ENCODE results near the gene TXN.

TXN gene

DNA sequence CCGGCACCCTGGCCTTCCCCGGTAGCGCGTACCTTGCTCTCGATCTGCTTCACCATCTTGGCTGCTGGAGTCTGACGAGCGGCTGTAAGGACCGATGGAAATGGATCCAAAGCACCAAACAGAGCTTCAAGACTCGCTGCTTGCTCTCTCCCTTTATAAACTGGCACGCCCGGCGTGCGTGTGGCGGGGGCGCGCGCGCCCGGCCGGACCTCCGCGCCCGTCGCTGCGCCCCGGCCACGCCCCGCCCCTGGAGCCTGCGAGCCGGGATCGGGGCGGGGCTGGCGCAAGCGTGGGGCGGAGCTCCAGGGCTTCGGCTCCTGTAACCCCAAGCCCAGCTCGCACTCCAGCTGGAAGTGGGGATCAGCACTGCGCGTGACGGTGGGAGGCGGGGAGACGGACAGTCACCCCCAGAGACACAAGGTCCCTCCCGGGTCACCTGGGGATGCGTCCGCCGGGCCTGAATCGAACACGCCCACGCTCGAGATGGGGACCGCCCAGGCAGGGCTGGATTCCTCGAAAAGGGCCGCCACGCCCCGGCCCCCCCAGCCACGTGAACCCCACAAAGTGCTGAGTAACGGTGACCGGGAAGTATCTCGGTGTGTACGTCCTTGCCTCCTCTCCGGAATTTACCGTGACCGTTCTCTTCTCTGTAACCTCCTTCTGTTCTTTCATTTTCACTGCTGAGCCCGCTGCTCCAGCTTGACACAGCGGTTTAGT is at the start of gene TXN:
Gene TXN, minus strand, starts transcription at position 128 of the 717 bp plus-strand sequence. Its CDS starts 72 bp downstream, at position 56.
- DNase-seq = peak; percentile 93

GRCh38 chr9:110303133-110303532 is 46.8 kb upstream of the TXN start:
- no peak for DNase-seq

GRCh38 chr9:110298043-110298605 is 41.8 kb upstream of the TXN start:
- DNase-seq = no peak

GRCh38 chr9:110293248-110293647 is 36.9 kb upstream of the TXN start:
- DNase-seq = no peak

DNA sequence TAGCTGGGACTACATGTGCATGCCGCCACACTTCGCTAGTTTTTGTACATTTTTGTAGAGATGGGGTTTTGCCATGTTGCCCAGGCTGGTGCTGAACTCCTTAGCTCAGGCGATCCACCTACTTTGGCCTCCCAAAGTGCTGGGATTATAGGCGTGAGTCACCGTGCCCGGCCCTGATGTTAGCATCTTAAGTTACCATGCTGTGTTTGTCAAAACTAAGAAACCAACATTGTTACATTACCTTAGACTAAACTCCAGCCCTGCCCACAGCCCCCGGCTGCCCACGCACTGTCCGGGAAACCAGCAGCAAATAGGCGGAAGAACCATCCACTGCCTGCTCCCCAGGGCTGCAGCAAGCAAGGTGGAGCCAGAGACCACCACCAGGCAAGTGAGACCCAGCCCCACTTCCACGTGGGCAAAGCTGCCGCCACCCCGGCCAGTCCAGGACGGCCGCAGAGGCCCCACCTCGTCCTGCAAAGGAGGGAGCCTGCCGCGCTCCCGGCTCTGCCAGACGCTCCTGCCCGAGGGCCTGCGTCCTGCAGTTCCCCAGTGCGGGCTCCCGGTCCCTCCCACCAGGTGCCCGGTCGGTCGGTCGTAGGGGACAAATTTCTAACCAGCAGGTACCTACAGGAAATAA is 35.7 kb upstream of the TXN start:
- DNase-seq = no peak

DNA sequence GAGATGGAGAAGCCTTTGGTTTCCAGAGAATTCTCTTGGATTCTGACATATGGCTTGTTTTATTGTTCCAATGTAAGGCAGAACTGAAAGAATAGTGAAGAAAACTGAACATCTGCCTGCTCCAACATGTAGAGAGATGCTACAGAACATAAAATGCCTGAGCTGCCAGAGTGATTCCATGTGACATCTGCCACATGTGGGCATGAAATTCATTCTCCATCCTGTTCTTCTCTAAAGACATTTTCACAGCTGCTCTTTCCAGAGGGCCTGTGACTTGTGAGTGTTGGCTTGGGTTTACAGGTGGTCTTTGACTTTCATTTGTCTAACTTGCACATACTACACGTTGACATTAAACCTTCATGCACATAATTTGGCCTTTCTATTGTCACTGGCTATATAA is 33.7 kb upstream of the TXN start:
- no peak for DNase-seq

DNA sequence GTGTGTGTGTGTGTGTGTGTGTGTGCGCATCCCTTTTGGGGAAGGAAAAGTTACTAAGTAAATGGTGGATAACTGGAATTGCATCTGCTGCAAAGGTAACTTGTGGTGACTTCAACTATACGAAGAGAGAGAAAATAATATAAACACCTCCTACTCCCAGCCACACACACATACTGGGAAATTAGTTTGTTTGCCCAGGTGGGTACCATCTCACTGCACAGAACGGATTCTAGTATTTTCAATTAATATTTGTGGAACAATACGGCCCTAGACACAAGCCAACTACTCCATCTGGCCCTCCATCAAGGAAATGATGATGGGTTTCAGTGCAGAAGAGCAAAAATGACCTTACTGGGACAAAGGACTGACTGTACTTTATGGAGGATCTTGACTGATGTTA is 32.2 kb upstream of the TXN start:
- no peak for DNase-seq

DNA sequence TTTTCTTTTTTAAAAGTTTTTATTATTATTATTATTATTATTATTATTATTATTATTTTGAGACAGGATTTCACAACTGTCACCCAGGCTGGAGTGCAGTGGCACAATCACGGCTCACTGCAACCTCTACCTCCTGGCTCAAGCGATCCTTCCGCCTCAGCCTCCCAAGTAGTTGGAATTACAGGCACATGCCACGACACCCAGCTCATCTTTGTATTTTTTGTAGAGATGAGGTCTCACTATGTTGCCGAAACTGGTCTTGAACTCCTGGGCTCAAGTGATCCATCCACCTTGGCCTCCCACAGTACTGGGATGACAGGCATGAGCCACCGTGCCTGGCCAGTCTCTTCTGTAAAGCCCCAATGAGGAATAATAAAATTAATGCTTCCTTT is 31.0 kb upstream of the TXN start:
- no peak for DNase-seq

- DNase-seq = no peak
Measured at GRCh38 chr9:110284211-110284844, 28.0 kb upstream of the TXN start.

- no peak for DNase-seq
Measured at GRCh38 chr9:110283751-110284150, 27.4 kb upstream of the TXN start.

DNA sequence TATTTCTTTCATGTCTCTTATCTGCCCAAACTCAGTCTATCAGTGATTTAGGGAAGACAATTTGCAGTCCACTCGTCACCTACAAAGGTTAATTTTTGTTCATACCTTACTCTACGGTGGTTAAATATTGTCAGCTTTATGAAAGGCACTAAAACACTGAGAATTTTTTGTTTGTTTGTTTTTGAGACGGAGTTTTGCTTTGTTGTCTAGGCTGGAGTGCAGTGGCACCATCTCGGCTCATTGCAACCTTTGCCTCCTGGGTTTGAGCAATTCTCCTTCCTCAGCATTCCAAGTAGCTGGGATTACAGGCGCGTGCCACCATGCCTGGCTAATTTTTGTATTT is 26.4 kb upstream of the TXN start:
- DNase-seq = no peak

DNA sequence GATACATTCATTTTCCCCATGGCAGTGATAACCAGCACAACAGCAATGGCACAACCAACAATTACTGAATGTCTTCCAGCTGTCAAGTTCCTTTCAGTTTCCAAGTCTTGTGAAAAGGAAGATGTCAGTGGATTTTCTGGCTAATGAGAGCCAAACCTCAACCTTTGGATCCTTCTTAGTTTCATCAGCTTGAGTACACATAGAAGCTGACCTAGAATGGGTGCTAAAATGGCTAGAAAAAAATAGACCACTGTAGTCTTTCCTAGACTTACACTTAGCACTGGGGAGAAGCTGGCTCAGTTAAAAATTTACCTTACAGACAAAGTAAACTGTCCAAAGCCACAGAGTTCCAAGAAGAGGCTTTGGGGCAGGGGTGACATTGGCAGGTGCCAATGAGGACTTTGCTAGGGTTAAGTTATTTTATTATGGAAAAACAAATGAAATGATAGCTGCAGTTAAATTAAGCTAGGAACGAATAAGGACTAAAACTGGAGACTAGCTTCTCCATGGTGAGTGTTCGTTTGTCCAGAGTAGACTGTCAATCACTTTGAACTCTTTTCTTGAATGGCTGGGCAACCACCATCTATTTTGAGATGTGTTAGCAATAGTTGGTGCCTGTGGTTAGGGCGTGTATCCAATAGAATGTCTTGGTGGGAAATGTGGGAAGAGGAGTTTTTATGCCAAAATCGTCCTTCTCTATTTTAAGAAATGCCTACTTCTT is 25.9 kb upstream of the TXN start:
- DNase-seq = no peak

DNA sequence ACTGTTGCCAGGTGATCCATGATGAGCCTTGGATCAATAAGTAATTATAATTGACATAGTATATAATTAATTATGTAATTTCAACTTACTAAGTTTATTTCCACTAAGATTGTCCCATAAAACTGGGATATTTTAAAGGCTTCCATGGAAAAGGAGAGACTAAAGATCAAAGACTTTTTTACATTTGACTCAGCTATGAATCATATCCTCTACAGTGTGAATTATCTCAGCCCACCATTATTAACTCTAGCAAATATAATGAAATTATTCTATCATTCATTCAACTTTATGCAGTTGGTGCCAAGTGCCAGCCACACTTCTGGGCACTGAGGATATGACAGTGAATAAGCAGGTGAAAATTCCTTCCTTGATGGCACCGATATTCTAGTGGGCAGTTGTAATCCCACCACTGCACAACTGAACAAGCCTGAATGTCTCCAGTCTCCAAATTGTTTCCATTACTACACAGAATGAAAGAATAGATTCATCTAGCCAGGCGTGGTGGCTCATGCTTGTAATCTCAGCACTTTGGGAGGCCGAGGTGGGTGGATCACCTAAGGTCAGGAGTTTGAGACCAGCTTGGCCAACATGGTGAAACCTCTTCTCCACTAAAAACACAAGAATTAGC is 21.9 kb upstream of the TXN start:
- no peak for DNase-seq

DNA sequence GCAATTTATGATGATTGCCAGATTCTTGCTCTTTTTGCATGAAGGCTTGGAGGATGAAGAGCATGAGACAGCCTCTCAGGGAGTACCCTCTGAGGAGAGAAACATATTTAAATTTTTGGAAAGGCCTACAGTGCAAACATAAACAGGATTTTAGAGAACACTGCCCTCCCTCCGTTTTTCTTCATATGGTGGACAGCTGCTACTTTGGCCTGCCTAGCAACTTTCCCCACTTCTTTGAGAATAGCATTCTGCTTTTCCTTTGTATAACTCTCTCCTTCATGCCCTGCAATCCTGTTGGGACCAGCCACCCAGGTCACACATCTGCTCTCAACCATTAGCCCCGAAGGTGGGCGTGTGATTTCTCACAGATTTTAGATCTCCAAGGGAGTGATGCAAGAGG is 20.5 kb upstream of the TXN start:
- no peak for DNase-seq

GRCh38 chr9:110270211-110270995 is 14.1 kb upstream of the TXN start:
- no peak for DNase-seq

DNA sequence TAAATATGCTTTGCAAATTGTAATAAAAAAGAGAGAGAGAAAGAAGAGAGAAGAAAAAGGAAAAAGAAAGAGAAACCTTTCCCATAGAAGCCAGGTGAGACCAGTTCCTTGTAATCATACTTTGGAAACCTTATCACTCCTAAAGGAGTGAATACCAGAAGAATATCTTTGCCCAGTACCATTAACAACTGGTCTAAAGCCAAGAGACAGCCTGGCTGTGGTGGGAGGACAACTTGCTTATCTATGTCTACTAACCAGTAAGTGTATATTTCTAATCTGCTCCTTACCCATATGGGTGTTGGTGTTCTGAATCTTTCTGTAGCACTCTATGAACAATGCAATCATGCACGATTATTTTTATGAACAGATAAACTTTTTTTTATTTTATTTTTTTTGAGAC is 10.5 kb upstream of the TXN start:
- no peak for DNase-seq

DNA sequence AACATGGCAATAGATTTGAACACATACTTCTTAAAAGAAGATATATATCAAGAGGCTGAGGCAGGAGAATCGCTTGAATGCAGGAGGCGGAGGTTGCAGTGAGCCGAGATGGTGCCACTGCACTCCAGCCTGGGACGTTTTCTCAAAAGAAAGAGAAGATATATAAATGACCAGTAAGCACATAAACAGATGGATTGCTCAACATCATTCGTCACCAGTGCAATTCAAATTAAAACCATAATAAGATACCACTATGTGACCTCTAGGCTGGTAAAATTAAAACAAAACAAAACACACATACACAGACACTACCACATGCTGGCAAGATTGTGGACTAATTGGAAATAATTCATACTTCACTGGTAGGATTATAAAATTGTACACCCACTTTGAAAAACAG is 5.3 kb upstream of the TXN start:
- no peak for DNase-seq

DNA sequence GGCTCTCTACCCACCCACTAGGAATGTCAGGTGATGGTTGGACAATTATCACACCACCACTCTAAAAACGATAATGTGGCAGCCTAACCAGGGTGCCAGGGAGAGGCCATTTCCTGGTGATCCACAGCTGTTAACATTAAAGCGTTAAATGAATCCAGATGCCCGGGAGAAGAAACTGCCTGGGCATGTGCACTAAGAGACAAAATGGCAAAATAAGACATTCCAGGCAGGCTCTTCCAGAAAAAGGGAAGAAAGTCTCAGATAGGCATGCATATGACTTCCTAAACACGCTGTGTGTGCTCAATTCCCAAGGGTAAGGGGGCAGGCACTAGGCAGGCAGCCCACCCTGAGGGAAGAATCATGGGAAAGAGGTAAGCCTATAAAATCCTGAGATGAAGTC is 4.6 kb upstream of the TXN start:
- DNase-seq = no peak

DNA sequence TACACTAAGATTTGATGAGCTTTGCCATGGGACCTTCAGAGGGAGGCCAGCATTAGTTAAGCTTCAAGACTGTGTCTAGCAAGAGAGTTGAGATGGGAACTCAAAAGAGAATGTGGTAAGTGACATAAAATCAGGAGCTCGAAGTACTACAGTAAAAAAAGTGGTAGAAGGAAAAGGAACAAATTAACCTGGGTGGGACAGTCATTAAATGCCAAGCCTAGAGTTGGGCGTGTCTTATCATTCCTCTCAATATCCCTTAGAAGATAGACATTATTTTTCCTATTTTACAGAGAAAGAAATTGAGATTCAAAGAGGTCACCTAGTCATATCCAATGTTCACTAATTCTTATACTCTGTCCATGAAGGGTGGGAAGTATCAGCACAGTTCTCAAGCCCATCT is 3.3 kb upstream of the TXN start:
- no peak for DNase-seq

DNA sequence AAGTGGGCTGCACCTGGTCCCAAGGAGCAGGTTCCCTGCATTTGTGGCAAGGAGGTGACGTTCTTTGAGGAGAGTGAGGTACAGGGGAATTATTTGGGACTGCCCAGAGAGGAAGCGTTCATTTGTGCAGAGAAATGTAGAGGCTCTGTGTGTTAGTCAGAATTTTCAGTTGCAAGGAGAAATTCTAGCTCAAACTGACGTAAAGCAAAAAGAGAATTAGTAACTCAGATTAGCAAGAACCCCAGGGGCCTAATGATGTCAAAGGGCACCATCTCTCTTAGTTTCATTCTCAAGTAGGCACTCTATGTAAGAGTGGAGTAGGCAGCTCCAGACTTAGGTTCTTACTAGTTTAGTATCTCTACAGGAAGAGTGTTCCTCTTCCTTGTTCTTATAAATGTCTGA is 2.4 kb upstream of the TXN start:
- DNase-seq = no peak

GRCh38 chr9:110257956-110258355 is 1.6 kb upstream of the TXN start:
- no peak for DNase-seq
